ENCODE results near the gene PNPLA1.

PNPLA1 gene

DNA sequence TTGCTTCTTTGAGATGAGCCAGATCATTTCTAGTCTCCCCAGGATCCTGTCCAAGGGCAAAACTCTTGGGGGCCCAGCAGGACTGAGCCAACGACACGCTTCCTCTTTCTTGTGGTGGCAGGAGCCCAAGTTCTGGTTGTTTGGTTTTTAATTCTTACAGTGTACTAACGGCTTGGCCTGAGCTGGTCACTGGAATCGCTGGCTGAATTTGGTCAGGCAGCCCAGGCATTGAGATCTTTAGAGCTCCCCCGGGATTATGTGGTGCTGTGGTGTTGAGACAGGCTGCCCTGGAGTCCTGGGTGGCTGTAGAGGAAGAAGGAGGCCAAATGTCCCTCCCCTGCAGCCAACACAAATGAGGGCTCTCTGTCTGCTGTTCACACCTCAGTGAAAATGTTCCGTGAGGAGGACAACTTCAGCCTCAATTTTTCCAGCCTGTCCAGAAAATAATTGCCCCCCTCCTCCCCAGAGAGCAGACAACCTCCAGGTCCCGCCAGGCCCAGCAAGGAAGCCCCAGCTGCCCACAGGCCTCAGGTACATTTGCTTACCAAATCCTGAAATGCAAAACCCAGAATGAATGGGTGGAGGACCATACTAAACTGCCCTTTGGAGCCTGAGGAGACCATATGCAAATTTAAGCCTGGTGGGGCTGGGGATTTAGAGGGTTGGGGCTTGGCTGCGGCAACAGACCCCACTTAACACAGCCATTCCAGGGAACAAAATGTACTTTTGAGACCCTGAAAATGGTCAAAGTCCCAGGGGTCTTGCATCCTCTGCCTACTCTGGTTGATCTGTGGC is 43.2 kb downstream of the PNPLA1 start:
- DNase-seq (ENCODE audit: low read depth, low spot score), result no peak
- no peak overlapping the region for H3K27ac ChIP-seq

- no peak for DNase-seq (ENCODE audit: low read depth, low spot score)
- H3K27ac ChIP-seq, result no peak overlapping the region
Observed at GRCh38 chr6:36313649-36313936, 43.7 kb downstream of the PNPLA1 start.

DNA sequence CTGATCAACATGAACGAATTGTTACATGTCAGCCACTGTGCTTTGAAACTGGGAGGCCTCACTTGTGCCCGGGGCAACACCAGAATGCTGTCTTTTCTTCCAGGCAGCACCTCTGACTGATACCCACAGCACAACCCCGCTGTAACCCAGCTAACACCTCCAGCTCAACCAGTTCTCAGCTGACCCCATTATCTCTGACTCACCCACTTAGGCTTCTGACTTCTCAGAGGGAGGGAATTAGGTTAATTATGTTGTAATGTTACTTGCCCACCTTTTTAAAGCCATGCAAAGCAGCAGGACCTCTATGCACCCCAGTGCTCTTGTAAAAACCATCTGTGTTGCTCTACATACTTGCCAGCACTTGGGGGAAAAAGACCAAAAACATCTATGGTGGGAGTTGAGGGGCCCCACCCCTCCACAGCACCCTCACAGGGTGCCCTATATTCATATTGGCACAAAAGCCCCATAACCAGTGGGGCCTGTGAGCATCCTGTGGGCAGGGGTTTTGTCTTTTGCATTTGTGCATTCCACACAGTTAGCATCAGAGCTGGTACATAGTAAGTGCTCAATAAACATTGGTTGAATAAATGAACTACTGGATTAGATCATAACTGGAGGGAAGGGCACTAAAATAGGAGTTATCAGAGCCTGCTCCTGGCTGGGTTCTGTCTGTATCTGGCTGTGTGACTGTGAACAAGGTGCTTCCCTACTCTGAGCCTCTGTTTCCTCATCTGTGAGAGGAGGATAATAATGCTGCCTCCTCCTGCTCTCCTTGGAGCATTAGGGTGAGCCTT is 44.6 kb downstream of the PNPLA1 start:
- DNase-seq (ENCODE audit: low read depth, low spot score), result peak; percentile 67
- H3K27ac ChIP-seq, result no peak overlapping the region

DNA sequence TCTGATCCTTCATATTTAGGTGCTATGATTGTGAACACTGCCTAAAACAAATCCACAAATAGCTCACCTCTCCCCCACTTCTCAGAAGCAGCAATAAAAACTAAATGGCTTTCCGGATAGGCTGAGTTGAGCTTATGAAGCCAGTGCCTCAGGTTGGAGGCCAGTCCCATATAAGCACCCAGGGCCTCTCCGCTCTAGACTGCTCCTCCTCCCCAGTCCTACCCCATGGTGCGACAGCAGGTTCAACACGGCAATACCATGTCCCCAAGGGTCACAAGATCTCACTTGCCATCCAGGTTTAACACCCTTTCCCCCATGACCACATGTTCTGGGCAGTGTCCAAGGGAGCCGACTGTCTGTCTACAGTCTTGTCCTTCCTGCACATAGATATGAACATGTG is 46.1 kb downstream of the PNPLA1 start:
- H3K27ac ChIP-seq, result no peak overlapping the region
- DNase-seq (ENCODE audit: low read depth, low spot score), result no peak

- DNase-seq (ENCODE audit: low read depth, low spot score), result no peak
- no peak overlapping the region for H3K27ac ChIP-seq
Observed at GRCh38 chr6:36317623-36318022, 47.8 kb downstream of the PNPLA1 start.

- DNase-seq (ENCODE audit: low read depth, low spot score), result no peak
- H3K27ac ChIP-seq, result no peak overlapping the region
Observed at GRCh38 chr6:36318690-36319435, 49.0 kb downstream of the PNPLA1 start.

DNA sequence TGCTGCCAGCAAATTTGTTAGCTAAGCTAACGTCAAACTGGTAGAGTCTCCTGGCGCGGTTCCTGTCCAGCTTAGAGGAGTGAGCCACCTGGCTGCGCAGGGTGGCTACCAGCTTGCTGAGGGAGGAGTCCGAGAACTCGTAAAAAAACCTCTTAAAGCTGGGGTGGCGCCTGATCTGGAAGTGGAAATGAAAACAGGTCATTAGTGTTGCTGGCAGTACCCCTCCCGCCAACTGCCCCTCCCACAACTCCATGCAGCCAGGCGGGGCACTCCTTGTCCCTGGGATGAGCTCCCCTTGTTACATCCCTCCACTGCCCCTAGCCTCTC is 49.5 kb downstream of the PNPLA1 start:
- DNase-seq (ENCODE audit: low read depth, low spot score), result peak; percentile 14
- H3K27ac ChIP-seq, result no peak overlapping the region

DNA sequence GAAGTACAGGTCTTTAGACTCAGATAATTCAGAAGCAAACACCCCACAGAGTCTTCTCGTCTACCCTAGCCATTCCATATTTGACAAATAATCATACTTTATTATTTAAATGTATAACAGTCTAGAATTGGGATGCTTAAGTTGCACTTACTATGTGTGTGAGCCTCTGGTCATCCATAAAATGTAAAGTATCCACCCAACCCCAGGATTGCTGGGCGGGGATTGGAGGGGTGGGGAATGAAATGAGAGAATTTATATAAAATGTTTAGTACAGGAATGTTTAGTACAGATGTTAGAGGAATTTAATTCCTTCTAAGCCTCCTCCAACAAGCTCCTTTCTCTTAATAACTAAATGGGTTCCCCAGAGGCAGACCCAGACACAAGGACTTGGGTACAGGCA is 50.0 kb downstream of the PNPLA1 start:
- no peak for DNase-seq (ENCODE audit: low read depth, low spot score)
- H3K27ac ChIP-seq, result no peak overlapping the region

DNA sequence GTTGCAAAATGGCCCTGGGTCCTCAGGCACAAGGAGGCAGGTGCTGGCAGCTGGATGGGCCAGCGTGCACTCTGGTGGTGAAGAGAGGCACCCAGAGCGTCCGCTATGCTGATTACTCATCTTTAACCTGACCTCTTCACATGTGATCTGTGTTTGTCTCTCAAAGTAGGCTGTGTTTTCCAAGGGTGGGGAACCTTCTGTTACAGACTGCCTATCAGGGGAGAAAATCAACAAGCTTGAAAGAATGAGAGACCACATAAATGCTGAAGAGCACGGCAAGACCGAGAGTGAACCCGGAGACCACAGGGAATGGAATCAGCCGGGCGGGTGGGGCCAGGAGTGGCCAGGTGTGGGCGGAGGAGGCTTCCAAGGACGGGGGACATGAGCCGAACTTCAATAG is 50.6 kb downstream of the PNPLA1 start:
- no peak for DNase-seq (ENCODE audit: low read depth, low spot score)
- H3K27ac ChIP-seq, result no peak overlapping the region

GRCh38 chr6:36322591-36322990 is 52.7 kb downstream of the PNPLA1 start:
- H3K27ac ChIP-seq, result no peak overlapping the region
- no peak for DNase-seq (ENCODE audit: low read depth, low spot score)

- DNase-seq (ENCODE audit: low read depth, low spot score), result no peak
- H3K27ac ChIP-seq, result no peak overlapping the region
Observed at GRCh38 chr6:36323062-36323461, 53.2 kb downstream of the PNPLA1 start.

DNA sequence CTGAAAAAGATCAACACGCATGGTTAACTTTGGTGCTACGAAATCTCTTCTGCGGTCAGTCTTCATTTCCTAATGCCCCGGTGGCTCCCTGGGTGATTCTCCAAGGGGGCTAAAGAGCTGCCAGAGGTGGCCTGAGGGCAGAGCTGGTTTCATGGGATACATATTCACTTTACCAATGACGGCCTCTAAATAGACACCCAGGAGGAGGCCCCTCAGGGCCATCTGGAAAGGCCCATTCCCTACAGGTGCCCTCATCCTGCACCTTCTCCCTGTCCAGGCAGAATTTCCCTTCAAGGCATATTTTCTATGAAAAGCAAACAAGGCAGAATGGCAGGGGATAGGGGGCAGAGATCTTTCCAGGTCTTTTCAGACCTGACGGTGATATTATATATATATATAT is 54.3 kb downstream of the PNPLA1 start:
- no peak overlapping the region for H3K27ac ChIP-seq
- DNase-seq (ENCODE audit: low read depth, low spot score), result no peak

- H3K27ac ChIP-seq, result no peak overlapping the region
- DNase-seq (ENCODE audit: low read depth, low spot score), result no peak
Observed at GRCh38 chr6:36324715-36325114, 54.9 kb downstream of the PNPLA1 start.

- no peak overlapping the region for H3K27ac ChIP-seq
- no peak for DNase-seq (ENCODE audit: low read depth, low spot score)
Observed at GRCh38 chr6:36326356-36326995, 56.6 kb downstream of the PNPLA1 start.

GRCh38 chr6:36327226-36327918 is 57.5 kb downstream of the PNPLA1 start:
- no peak for DNase-seq (ENCODE audit: low read depth, low spot score)
- no peak overlapping the region for H3K27ac ChIP-seq

- no peak for DNase-seq (ENCODE audit: low read depth, low spot score)
- H3K27ac ChIP-seq, result no peak overlapping the region
Observed at GRCh38 chr6:36327919-36328236, 58.0 kb downstream of the PNPLA1 start.

GRCh38 chr6:36328600-36328999 is 58.7 kb downstream of the PNPLA1 start:
- DNase-seq (ENCODE audit: low read depth, low spot score), result no peak
- no peak overlapping the region for H3K27ac ChIP-seq

DNA sequence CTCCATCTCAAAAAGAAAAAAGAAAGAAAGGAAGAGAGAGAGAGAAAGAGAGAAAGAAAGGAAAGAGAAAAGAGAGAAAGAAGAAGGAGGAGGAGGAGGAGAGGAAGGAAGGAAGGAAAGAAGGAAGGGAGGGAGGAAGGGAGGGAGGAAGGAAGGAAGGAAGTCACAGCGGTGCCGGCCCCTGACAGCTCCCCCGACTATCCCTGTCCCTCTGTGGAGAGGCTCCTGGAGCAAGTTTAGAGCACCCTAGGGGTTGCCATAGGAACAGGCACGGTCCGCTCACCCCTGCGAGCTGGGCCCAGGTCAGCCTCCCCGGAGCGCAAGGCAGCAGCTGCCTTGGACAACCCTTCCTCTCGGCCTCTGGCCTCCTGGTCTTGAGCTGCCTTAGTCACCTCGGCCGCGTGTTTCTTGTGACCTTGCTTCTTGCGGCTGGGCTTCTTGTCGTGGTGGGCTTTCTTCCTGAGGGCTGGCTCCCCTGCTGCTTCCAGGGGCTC is 60.0 kb downstream of the PNPLA1 start:
- no peak overlapping the region for H3K27ac ChIP-seq
- DNase-seq (ENCODE audit: low read depth, low spot score), result no peak

DNA sequence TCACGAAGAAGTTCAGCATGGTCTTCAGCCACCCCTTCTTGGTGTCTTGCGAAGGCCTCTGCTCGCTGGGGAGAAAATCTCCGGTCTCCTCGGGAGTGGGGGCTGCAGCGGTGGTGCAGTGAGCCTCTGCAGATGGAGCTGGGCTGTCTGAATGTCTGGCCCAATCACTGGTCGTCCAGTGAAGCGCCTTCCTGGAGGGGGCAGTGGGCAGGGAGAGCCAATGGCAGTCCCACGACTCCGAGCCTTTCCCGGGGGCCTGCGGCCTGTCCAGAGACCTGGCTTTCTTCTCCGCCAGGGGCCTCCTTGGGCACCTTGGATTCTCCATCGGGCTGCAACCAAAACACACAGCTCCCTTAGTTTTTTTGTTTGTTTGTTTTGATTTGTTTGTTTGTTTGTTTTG is 60.5 kb downstream of the PNPLA1 start:
- no peak overlapping the region for H3K27ac ChIP-seq
- no peak for DNase-seq (ENCODE audit: low read depth, low spot score)

GRCh38 chr6:36331381-36331780 is 61.5 kb downstream of the PNPLA1 start:
- no peak overlapping the region for H3K27ac ChIP-seq
- no peak for DNase-seq (ENCODE audit: low read depth, low spot score)

Data from epithelial cell of prostate (primary cell).